Left hindlimb (tissue), 1 donor: Measurements from ENCODE around the gene CDC26.
"Not testable (repeated sequence)": the region's sequence is repeated elsewhere in the genome, so short reads cannot be mapped to it uniquely, and the experiment has no call there.

Experiments
- DNase-seq: peaks from one replicate; pipeline ENCODE4 v3.0.0-alpha.2; 2018

CDC26 gene

GRCh38 chr9:113275157-113276131, at the start of gene CDC26, which contains the start of gene PRPF4:
TSS of gene CDC26 (minus strand) at chr9:113275572. CDS start at chr9:113272507, 3,065 bp downstream.
TSS of gene PRPF4 (plus strand) at chr9:113275658. CDS start at chr9:113275744, 86 bp downstream.
- DNase-seq = peak; percentile 99

GRCh38 chr9:113322671-113323070, 47.3 kb upstream of the CDC26 start:
- DNase-seq = no peak

- no peak for DNase-seq
Measured at GRCh38 chr9:113320051-113320450, 44.7 kb upstream of the CDC26 start.

- DNase-seq = no peak
Measured at GRCh38 chr9:113319054-113319453, 43.7 kb upstream of the CDC26 start.

- no peak for DNase-seq
Measured at GRCh38 chr9:113317777-113318176, 42.4 kb upstream of the CDC26 start.

GRCh38 chr9:113316030-113316429, 40.7 kb upstream of the CDC26 start:
- no peak for DNase-seq

- no peak for DNase-seq
Measured at GRCh38 chr9:113315231-113315630, 39.9 kb upstream of the CDC26 start.

- DNase-seq = peak; percentile 35
Measured at GRCh38 chr9:113313261-113313660, 37.9 kb upstream of the CDC26 start.

GRCh38 chr9:113311961-113312360, 36.6 kb upstream of the CDC26 start:
- no peak for DNase-seq

- DNase-seq = no peak
Measured at GRCh38 chr9:113310538-113310937, 35.2 kb upstream of the CDC26 start.

GRCh38 chr9:113309204-113309813, 33.9 kb upstream of the CDC26 start:
- no peak for DNase-seq

- DNase-seq = no peak
Measured at GRCh38 chr9:113307396-113307975, 32.1 kb upstream of the CDC26 start.

GRCh38 chr9:113306566-113306965, 31.2 kb upstream of the CDC26 start:
- no peak for DNase-seq

GRCh38 chr9:113302792-113303418, 27.5 kb upstream of the CDC26 start, which contains the start of gene RNF183:
TSS of gene RNF183 (minus strand) at chr9:113303376. CDS start at chr9:113298184, 5,192 bp downstream.
- DNase-seq = no peak

- DNase-seq = no peak
Measured at GRCh38 chr9:113301548-113301947, 26.2 kb upstream of the CDC26 start.

GRCh38 chr9:113299800-113300292, 24.5 kb upstream of the CDC26 start:
- no peak for DNase-seq

GRCh38 chr9:113298924-113299770, 23.8 kb upstream of the CDC26 start:
- DNase-seq = no peak

GRCh38 chr9:113298311-113298710, 22.9 kb upstream of the CDC26 start:
- DNase-seq = no peak

- DNase-seq = no peak
Measured at GRCh38 chr9:113296796-113297558, 21.6 kb upstream of the CDC26 start.

GRCh38 chr9:113296247-113296646, 20.9 kb upstream of the CDC26 start:
- DNase-seq = not testable (repeated sequence)
